GM12878 (cell line): ENCODE results near the gene PHLDA2. TPM values are rescaled to one million over a fixed set of nuclear protein-coding genes. Genes with fewer than 3 reads are reported as not detected.

Source experiments
- ATAC-seq: fragments of 200-7000 bp; cut with Tn5 transposase; 3 replicates; pipeline ENCODE4 v1.9.1; 2020; ENCODE audit warnings: mild to moderate bottlenecking, moderate library complexity
- BruUV-seq: library from RNA; stranded (reverse); fragments of 400-500 nt; replicated peaks from 2 replicates; lab custom pipeline; 2021; lab: Mats Ljungman, UMichigan
- CTCF ChIA-PET: fragments of 300-600 bp; sonication (Branson Sonifier 250); formaldehyde crosslinking; extraction: SDS; loops from one replicate; lab custom pipeline; 2021; ENCODE audit warnings: inconsistent platforms; lab: Yijun Ruan, JAX
- POLR2A ChIA-PET: fragments of 350-600 bp; formaldehyde crosslinking; extraction: SDS; loops from one replicate; lab custom pipeline; 2021; ENCODE audit warnings: inconsistent platforms; lab: Charles Lee
- RAD21 ChIA-PET: fragments of 300-600 bp; sonication (Branson Sonifier 250); formaldehyde crosslinking; loops from one replicate; lab custom pipeline; 2023; ENCODE audit warnings: antibody characterized with exemption; ENCODE audit not compliant: unreplicated experiment; lab: Charles Lee
- SMC1A ChIA-PET: fragments of 300-600 bp; sonication (Branson Sonifier 250); formaldehyde crosslinking; loops from one replicate; lab custom pipeline; 2023; ENCODE audit not compliant: unreplicated experiment, uncharacterized antibody; lab: Charles Lee
- DNase-seq: peaks from one replicate; pipeline ENCODE4 v3.0.0-alpha.2; 2011; ENCODE audit warnings: low read depth, low spot score
- FAIRE-seq: peaks from 3 replicates; lab custom pipeline; 2011; peaks lifted over from hg19 to GRCh38; lab: Jason Lieb, UNC
- H2AFZ ChIP-seq: 2 replicates; pipeline ENCODE4 v1.6.0; 2011; ENCODE audit warnings: low read depth, low read length, control low read depth; ENCODE audit not compliant: control insufficient read depth
- H3K27ac ChIP-seq: 2 replicates; pipeline ENCODE4 v1.5.1; 2011; ENCODE audit warnings: control low read depth; ENCODE audit not compliant: control insufficient read depth, insufficient read depth
- H3K27me3 ChIP-seq, 2 experiments: replicated peaks in 1 of 2; 2 replicates each; pipeline versions ENCODE4 v1.6.0 to v1.6.1; 2011; ENCODE audit warnings: low read length in 1 of 2; ENCODE audit not compliant: control insufficient read depth in 2 of 2, insufficient read depth in 2 of 2
- H3K36me3 ChIP-seq, 2 experiments: 2 replicates each; pipeline ENCODE4 v1.5.1; 2011; ENCODE audit warnings: low read length in 1 of 2; ENCODE audit not compliant: control insufficient read depth in 2 of 2, insufficient read depth in 2 of 2
- H3K4me1 ChIP-seq: 2 replicates; pipeline ENCODE4 v1.6.1; 2011; ENCODE audit warnings: mild to moderate bottlenecking, low read length, moderate library complexity, mixed read lengths; ENCODE audit not compliant: control insufficient read depth, insufficient read depth
- H3K4me2 ChIP-seq: 2 replicates; pipeline ENCODE4 v1.6.0; 2011; ENCODE audit warnings: control low read depth; ENCODE audit not compliant: control insufficient read depth, insufficient read depth
- H3K4me3 ChIP-seq: fragments of 200-600 bp; sonication (generic); 2 replicates; pipeline ENCODE4 v1.5.1; 2016
- H3K79me2 ChIP-seq: 2 replicates; pipeline ENCODE4 v1.6.0; 2011; ENCODE audit warnings: low read length; ENCODE audit not compliant: control insufficient read depth, insufficient read depth
- H3K9ac ChIP-seq: 2 replicates; pipeline ENCODE4 v1.8.0; 2011; ENCODE audit warnings: low read length, control low read depth, mixed read lengths; ENCODE audit not compliant: control insufficient read depth, insufficient read depth
- H3K9me3 ChIP-seq: replicated peaks from 3 replicates; pipeline ENCODE4 v1.5.1; 2011; ENCODE audit warnings: mild to moderate bottlenecking, low read length; ENCODE audit not compliant: control insufficient read depth, insufficient read depth
- H4K20me1 ChIP-seq: 2 replicates; pipeline ENCODE4 v1.6.0; 2011; ENCODE audit not compliant: control insufficient read depth, insufficient read depth
- CBX3 ChIP-seq: fragments of 200-600 bp; sonication (generic); IDR thresholded peaks from 2 replicates; pipeline ENCODE4 v1.6.1; 2016; ENCODE audit warnings: low read depth, borderline replicate concordance
- CREM ChIP-seq: IDR thresholded peaks from 2 replicates; pipeline ENCODE4 v1.6.1; 2014; ENCODE audit warnings: antibody characterized with exemption, low read depth
- FOS ChIP-seq: IDR thresholded peaks from 3 replicates; pipeline ENCODE4 v1.6.1; 2011; ENCODE audit warnings: borderline replicate concordance; ENCODE audit not compliant: insufficient read length; ENCODE audit errors: extremely low read depth
- HDAC6 ChIP-seq: fragments of 200-600 bp; sonication (generic); IDR thresholded peaks from one replicate; pipeline ENCODE4 v1.8.0; 2017; ENCODE audit warnings: antibody characterized with exemption; ENCODE audit not compliant: unreplicated experiment
- MXI1 ChIP-seq: fragments of 150-350 bp; IDR thresholded peaks from 2 replicates; pipeline ENCODE4 v1.6.1; 2011; ENCODE audit warnings: low read depth, mild to moderate bottlenecking, inconsistent platforms, low read length, improper control_type of control experiment
- PAX8 ChIP-seq: fragments of 450-650 bp; IDR thresholded peaks from 2 replicates; pipeline ENCODE4 v1.6.1; 2017; ENCODE audit warnings: mild to moderate bottlenecking, moderate library complexity
- RELA ChIP-seq: fragments of 450-650 bp; IDR thresholded peaks from 2 replicates; pipeline ENCODE4 v1.8.0; 2014; ENCODE audit warnings: borderline replicate concordance; ENCODE audit not compliant: partially characterized antibody
- TARDBP ChIP-seq: IDR thresholded peaks from 2 replicates; pipeline ENCODE4 v1.6.1; 2016; ENCODE audit warnings: borderline replicate concordance
- ZBED1 ChIP-seq: IDR thresholded peaks from 2 replicates; pipeline ENCODE4 v1.6.1; 2016; ENCODE audit warnings: borderline replicate concordance
- WGBS: methylation state at CpG from one replicate; pipeline ENCODE4 v1.1.6; 2016; ENCODE audit warnings: low lambda C conversion rate; ENCODE audit not compliant: insufficient replicate concordance, insufficient coverage; ENCODE audit errors: missing lambda C conversion rate; 5-methylcytosine and 5-hydroxymethylcytosine counted together
- in situ Hi-C: fragments of 300-500 bp; cut with MboI; formaldehyde crosslinking; loops from 9 replicates; pipeline ENCODE4 v1.14.3; 2018; ENCODE audit warnings: mixed read lengths
- intact Hi-C: fragments of 100-400 bp; cut with micrococcal nuclease; formaldehyde crosslinking; loops from one replicate; pipeline ENCODE4 v1.14.2; 2022; ENCODE audit not compliant: unreplicated experiment
- polyA plus RNA-seq, 11 experiments: library from polyadenylated mRNA; depleted of rRNA in 4 of 11; unstranded in 6 of 11; stranded (reverse) in 5 of 11; fragments of >200 nt; fragmentation: Nextera tagmentation in 4 of 11; fragmentation: Illumina TruSeq in 1 of 11; extraction: Ambion mirVana in 4 of 11; extraction: Trizol in 1 of 11; gene quantifications; 1 replicate in 1 of 11; 2 replicates in 10 of 11; pipeline versions ENCODE4 v1.2.1 to v1.2.3, GENCODE V29; 2011 to 2016; ENCODE audit warnings: inconsistent platforms in 2 of 11, missing spikeins in 2 of 11, low read depth in 1 of 11
- total RNA-seq, 4 experiments: library from RNA; depleted of rRNA in 3 of 4; stranded (reverse); fragments of >200 nt in 3 of 4; fragmentation: Illumina TruSeq in 1 of 4; extraction: Trizol in 1 of 4; gene quantifications; 2 replicates each; pipeline versions ENCODE4 v1.2.1 to v1.2.3, GENCODE V29; 2013 to 2021
- TF ChIP-seq, protein P1 (sequence below): fragments of 150-350 bp; IDR thresholded peaks from 2 replicates; pipeline ENCODE4 v1.6.1; 2016; ENCODE audit warnings: low read depth, low read length
- TF ChIP-seq, protein P2 (sequence below): fragments of 450-650 bp; IDR thresholded peaks from 2 replicates; pipeline ENCODE4 v1.6.1; 2017; ENCODE audit warnings: mild to moderate bottlenecking, low read depth, inconsistent platforms; ENCODE audit not compliant: poor library complexity, severe bottlenecking

The PHLDA2 gene
- total and polyA plus RNA-seq, 10 of the 15 experiments (the other 5 are each of a cell fraction or from before 2014, with no cell fraction given), result 0.15 to 0.49 (median 0.16) TPM; not detected in 7

DNA sequence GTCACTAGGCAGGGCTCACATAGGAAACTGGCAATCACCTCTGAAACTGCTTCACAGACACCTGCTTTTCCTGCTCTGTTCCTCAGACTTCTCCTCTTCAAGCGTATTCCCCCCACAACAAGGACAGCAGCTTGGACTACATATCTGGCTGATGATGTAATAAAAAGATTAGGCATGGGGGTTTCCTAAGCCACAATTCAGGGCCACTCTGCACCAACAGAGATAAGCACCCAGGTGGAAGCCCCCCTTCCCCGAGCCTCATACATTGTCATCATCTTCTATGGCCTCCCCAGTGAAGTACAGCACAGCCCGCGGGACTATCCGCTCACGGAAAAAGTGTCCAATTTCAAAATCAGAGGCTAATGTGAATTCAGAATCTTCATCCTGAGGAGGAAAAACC, 25.0 kb upstream of the PHLDA2 start:
- ChIA-PET RAD21 (no interaction called here), SMC1A (interaction anchor here (0.9 kb wide), 1 partner anchor 18 kb away, joined by 3 read pairs; no protein-coding TSS in a partner anchor), CTCF (interaction anchor here (0.6 to 0.8 kb wide), 2 partner anchors 9 to 97 kb away, joined by 3 to 4 read pairs; no protein-coding TSS in a partner anchor), POLR2A (no interaction called here)
- DNase-seq (no peak), ATAC-seq (no peak), FAIRE-seq (no peak)
- Histone ChIP-seq H3K79me2 (no peaks in the 10 kb centered on the region), H3K27ac (no peak overlapping the region), H3K4me3 (no peak overlapping the region), H4K20me1 (no peaks in the 10 kb centered on the region), H3K4me1 (no peaks in the 10 kb centered on the region), H3K9me3 (no peaks in the 10 kb centered on the region), H3K4me2 (no peak overlapping the region), H2AFZ (no peak overlapping the region), H3K36me3 (peaks cover 32 to 66% of the 10 kb centered on the region in 2 experiments), H3K27me3 (no peaks in the 10 kb centered on the region), H3K9ac (no peak overlapping the region)
- intact Hi-C loops, result no loop called here
- no TSS peak for BruUV-seq
- in situ Hi-C loops, result no loop called here
- TF ChIP-seq CREM (no peak), MXI1 (no peak), RELA (no peak), FOS (no peak)
- WGBS, result 90% methylated on average over 6 of the region's 6 CpGs

DNA sequence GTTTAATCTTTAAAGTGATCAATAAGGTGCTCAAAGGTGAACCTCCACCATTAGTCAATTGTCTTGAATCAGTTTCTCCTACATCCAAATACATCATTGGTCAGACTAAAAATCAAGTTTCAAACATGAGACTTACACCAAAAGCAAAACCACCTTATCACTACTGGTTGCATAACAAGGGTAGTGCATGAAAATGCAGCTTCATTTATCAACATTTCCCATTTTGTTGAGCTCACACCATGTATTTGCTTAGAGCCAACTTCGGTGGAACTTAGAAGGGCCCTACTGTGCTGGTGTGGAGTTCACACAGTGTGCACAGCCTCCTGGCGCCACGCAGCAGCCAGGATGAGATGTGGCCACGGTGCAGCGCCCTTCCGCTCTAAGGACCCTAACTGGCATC, 23.1 kb upstream of the PHLDA2 start:
- Histone ChIP-seq H3K79me2 (no peaks in the 10 kb centered on the region), H3K4me3 (no peak overlapping the region), H3K9ac (no peak overlapping the region), H3K4me2 (no peak overlapping the region), H3K36me3 (peaks cover 31 to 63% of the 10 kb centered on the region in 2 experiments), H3K4me1 (no peaks in the 10 kb centered on the region), H3K9me3 (no peaks in the 10 kb centered on the region), H2AFZ (no peak overlapping the region), H4K20me1 (no peaks in the 10 kb centered on the region), H3K27me3 (no peaks in the 10 kb centered on the region), H3K27ac (no peak overlapping the region)
- in situ Hi-C loops (no loop called here), intact Hi-C loops (no loop called here)
- 97% methylated on average over 6 of the region's 6 CpGs for WGBS
- ChIA-PET SMC1A (no interaction called here), CTCF (interaction anchor here (1.4 kb wide), 1 partner anchor 83 kb away, joined by 4 read pairs; no protein-coding TSS in a partner anchor), POLR2A (no interaction called here), RAD21 (no interaction called here)
- ATAC-seq, result no peak
- no TSS peak for BruUV-seq
- DNase-seq, result no peak
- TF ChIP-seq CBX3 (no peak), ZBED1 (no peak), PAX8 (no peak), HDAC6 (no peak), TARDBP (no peak), CREM (no peak)
- TF ChIP-seq, protein P1, sequence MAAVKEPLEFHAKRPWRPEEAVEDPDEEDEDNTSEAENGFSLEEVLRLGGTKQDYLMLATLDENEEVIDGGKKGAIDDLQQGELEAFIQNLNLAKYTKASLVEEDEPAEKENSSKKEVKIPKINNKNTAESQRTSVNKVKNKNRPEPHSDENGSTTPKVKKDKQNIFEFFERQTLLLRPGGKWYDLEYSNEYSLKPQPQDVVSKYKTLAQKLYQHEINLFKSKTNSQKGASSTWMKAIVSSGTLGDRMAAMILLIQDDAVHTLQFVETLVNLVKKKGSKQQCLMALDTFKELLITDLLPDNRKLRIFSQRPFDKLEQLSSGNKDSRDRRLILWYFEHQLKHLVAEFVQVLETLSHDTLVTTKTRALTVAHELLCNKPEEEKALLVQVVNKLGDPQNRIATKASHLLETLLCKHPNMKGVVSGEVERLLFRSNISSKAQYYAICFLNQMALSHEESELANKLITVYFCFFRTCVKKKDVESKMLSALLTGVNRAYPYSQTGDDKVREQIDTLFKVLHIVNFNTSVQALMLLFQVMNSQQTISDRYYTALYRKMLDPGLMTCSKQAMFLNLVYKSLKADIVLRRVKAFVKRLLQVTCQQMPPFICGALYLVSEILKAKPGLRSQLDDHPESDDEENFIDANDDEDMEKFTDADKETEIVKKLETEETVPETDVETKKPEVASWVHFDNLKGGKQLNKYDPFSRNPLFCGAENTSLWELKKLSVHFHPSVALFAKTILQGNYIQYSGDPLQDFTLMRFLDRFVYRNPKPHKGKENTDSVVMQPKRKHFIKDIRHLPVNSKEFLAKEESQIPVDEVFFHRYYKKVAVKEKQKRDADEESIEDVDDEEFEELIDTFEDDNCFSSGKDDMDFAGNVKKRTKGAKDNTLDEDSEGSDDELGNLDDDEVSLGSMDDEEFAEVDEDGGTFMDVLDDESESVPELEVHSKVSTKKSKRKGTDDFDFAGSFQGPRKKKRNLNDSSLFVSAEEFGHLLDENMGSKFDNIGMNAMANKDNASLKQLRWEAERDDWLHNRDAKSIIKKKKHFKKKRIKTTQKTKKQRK, result no peak
- TF ChIP-seq, protein P2, sequence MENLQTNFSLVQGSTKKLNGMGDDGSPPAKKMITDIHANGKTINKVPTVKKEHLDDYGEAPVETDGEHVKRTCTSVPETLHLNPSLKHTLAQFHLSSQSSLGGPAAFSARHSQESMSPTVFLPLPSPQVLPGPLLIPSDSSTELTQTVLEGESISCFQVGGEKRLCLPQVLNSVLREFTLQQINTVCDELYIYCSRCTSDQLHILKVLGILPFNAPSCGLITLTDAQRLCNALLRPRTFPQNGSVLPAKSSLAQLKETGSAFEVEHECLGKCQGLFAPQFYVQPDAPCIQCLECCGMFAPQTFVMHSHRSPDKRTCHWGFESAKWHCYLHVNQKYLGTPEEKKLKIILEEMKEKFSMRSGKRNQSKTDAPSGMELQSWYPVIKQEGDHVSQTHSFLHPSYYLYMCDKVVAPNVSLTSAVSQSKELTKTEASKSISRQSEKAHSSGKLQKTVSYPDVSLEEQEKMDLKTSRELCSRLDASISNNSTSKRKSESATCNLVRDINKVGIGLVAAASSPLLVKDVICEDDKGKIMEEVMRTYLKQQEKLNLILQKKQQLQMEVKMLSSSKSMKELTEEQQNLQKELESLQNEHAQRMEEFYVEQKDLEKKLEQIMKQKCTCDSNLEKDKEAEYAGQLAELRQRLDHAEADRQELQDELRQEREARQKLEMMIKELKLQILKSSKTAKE, result no peak
- no peak for FAIRE-seq
